GM19397 (cell line): ENCODE measurements around the gene KIF1A.

ENCODE experiments used
- ATAC-seq: cut with Tn5 transposase; IDR thresholded peaks from one replicate; pipeline ENCODE4 v1.9.1; 2021; ENCODE audit warnings: mild to moderate bottlenecking, moderate library complexity; ENCODE audit not compliant: unreplicated experiment

The KIF1A gene

DNA sequence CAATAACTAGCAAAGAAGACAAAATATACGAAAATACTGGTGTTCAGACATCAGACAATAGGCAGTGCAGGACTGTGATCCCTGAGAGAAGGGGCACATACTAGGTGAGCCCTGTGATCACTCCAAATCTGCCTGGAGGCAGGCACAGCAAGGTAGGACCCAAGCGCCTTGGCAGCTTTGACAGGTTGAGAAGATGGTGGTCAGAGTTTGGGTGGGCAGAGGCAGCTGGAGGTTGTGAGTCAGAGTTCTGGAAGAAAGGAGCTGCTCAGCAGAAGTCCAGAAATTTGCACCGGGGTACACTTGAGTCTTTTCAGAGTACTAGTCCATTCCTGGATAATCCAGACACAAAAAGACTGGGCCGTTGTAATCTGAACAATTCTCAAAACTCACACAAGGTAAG is 14.0 kb downstream of the KIF1A start:
- ATAC-seq, result no peak

DNA sequence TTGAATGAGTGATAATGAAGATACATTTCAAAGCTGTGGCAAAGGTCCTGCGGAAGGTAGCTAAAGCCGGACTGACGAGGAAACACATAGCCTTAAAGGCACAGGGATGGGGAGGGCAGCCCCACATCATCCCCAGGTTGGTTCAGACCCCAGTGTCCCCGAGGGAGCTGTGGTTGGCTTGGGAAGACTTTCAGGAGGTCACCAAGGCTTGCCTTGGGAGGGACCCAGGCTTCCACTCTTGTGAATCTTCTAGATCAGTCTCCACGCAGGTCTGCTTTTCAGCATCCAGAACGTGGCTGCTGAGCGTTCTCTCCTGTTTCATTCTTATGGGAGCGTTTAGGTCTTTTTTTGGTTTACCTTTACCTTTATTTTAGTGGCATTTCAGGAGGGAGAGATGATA is 16.8 kb downstream of the KIF1A start:
- no peak for ATAC-seq

DNA sequence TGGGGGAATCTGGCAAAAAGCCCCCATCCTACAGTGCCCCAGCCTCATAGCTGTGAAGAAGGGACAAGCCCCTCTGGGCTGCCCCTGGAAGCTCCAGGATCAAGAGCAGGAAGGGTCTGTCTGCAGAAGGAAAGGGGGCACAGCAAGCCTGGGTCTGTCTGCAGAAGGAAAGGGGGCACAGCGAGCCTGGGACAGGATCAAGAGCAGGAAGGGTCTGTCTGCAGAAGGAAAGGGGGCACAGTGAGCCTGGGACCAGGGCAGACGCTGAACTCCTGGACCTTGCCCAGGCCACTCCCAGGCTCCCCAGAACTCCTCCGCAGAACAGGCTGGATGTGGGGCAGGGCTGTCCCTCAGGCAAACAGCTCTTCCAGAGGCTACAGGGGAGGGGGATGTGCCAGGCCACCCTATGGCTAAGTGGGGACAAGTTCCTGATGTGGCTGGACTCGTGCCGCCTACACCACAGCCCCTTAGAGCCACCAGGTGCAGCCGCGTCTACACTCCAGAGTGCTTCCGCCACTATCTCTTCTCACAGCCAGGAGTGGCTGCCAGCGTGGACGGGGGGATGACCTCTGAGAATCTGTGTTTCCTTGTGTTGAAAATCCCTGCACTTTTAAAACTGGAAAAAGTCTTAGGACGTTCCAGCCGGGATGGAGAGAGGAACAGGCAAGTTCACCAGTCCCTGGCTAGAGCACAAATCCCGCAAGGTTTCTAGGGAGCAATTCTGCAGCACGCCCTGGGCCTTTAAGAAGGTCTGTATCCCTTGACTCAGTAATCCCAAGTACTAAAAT is 20.8 kb downstream of the KIF1A start:
- no peak for ATAC-seq

DNA sequence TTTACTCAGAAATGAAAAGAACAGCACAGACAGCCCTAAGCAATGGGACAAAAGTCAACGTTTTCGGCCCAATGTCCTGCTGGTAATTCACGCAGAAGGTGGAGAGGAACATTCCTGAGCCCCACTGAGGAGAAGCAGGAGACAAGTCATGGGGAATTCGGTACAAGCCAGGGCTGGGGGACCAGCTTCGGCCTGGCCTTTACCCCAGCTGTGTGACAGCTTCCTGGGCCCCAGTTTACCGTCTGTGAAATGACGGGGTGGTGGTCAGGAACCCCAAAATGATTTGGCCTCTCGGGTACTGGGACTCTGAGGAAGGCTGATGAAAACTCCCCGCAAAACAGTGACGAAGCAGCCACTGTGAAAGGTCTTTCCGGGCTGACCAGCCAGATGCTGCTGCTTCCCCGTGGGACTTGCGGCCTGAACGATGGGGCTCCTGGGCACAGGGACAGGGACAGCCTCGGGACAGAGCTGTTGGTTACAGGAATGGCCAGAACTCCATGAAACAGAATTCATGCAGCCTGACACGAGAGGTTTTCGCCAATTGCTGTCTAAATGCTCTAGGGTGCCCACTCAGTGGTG is 21.6 kb downstream of the KIF1A start:
- no peak for ATAC-seq

DNA sequence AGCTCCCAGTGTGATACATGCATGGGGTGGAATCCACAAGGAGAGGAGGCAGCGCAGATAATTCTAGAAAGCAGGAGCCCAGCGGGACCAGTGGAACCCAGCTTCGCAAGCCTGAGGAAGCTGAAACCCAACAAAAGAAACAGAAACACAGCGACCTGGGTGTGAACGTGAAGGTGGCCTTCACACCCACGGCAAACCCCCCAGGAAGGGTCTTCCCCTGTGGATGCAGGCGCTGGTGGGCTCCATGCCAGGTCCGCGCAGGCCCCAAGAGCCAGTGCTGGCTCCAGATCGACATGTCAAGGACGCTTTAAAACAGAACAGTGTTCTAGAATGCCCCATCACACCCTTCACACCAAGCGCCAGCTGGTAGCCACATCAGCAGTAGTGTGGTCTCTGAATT is 22.1 kb downstream of the KIF1A start:
- no peak for ATAC-seq

DNA sequence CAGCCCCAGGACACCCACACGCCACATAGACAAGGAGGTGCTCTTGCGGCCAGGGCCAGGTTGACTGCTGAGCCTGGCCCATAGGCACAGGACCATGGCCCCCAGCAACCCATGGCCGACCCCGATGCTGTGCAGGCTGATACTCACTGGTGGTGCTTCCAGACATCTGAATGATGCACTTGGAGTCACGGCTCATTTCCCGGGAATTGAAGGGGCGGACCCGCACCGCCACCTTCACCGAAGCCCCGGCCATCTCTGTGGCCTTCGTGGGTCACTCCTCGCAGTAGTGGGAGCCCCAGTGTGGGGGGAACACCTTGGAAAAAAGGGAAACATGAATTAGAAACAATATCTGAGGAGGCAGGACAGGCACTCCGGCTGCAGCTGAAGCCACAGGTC is 22.5 kb downstream of the KIF1A start:
- no peak for ATAC-seq

DNA sequence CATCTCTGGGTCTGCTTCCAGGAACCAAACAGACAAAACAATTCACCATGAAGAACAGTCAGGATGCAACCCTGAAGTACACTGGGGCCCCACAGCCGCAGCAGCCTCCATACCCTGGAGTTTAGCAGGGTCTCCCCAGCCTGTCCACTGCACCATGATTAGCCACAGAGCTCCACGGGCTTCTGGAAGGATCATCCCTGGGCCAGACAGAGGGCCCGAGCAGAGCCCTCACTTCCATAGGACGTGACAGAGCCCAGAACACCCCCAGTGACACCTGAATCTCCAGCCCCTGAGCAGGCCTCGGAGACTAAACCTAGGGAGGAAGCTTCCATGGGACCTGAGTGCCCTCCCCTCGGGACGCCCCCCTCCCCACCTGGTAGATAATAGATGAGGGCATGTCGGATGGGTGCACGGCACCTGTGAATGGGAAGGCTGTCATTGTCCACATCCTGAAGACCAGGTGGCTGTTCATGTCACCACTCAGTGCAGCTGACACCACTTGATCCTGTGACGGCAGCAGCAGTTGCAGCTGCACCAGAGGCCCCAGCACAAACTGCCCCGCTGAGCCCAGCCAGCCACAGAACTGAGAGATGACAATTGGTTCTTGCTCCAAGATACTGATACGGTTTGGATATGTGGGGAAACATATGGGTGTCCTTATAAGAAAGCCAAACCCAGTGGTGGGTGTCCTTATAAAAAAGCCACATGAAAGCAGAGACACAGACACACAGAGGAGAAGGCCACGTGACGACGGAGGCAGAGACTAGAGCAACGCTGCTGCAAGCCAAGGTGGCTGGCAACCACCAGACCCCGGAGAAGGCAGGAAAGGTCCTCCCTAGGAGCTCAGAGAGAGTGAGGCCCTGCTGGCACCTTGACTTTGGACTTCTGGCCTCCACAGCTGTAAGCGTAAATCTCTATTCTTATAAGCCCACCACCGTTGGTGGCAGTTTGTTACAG is 23.2 kb downstream of the KIF1A start:
- ATAC-seq, result no peak

DNA sequence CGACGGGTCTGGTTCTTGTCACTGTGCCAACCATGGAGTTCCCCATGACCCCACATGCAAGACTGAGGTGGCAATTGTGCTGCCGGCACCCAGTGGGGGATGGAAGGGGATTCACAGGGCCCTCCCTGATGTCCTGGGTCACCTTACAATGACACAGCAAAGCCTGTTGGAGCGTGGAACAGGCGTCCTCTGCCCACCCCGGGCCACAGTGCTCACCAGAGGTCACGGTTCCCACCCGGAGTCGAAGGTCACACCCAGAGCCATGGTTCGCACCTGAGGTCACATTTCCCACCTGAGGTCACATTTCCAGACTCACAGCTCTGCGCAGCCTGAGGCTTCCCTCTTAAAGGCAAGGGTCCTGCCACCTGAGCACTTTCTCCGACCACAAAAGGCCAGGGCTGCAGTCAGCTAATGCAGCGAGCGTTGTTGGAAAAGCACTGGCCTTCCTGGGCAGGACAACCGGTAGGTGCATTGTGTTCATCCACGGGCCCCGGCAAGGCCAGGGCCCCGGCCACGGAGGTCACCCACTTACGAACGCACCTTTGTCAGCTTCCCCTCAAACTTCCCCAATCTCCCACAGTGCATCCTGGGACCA is 24.0 kb downstream of the KIF1A start:
- ATAC-seq, result no peak

DNA sequence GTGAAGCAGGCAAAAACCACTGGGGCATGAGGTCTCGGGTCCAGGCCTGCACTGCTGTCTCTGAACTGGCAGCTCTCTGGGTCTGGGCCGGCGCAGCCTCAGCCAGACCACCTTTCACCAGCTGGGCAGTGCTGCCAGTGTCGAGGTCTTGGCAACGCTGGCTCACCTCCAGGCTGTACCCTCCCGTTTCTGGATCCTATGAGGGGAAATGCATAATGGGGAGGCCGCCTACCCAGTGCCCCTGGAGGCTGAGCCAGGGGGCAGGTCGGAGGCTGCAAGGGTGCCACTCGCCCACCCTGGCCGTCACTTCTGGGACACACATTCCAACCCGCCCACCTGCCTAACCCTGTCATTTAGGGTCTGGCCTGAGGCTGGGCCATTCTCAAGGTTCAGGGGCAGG is 24.6 kb downstream of the KIF1A start:
- no peak for ATAC-seq

DNA sequence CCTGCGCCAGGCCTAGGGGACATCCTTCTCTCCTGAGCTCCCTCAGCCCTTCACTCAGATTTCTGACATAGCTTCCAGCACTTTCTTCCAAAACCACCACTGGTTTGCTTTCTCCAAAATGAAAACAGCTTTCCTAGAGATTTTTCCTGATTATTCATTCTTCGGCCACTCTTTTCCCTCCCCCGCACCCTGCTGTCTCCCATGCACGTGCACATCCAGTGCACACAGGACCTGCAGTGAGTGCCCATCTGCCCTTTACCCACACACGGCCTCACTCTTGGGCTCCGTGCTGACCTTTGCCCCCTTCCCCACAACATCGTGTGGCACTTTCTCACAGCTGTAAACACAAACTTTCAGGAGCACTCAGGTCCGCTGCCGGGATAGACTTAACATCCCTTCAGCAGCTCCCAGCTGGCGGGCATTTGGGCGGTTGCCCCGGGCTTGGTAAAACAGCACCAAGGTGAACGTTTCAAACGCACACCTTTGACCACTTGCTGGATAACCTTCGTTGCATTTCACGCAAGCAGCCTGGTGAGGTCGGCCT is 25.8 kb downstream of the KIF1A start:
- ATAC-seq, result no peak

DNA sequence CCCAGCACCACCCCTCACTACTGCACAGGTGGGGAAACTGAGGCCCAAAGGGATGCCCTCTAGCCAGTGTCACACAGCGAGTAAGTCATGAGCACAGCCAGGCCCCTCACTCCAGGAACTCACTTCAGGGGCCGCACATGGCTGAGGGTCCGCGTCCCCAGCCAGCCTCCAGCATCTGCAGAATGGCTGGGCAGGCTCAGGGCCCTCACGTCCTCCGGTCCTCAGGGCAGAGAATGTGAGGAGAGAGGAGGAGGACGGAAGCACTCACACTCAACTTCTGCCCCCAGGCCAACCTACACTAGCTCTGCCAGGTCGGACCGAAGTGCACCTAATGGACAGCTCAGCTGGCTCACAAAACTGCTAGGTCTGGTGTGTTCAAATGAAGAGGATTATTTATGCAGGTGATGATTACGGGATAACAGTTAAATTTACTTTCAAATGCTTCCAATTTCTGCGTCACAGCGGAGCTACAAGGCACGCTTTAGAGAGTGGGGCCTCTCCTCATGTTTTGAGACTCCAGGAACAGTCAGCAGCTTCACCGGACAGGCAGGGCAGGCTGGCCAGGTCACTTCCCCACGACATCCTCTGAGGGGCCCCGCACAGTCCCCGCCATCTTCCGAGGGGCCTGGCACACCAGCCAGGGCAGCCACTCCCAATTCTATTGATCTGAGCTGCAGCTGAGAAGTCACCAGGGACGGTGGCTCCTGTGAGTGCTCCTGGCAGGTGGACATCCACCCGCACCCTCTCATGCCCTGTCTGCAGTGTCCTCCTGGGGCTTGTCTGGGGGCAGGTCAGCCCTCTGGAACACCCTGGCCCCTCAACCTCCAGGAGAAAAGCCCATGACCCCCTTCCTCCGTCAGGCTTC is 26.5 kb downstream of the KIF1A start:
- no peak for ATAC-seq

DNA sequence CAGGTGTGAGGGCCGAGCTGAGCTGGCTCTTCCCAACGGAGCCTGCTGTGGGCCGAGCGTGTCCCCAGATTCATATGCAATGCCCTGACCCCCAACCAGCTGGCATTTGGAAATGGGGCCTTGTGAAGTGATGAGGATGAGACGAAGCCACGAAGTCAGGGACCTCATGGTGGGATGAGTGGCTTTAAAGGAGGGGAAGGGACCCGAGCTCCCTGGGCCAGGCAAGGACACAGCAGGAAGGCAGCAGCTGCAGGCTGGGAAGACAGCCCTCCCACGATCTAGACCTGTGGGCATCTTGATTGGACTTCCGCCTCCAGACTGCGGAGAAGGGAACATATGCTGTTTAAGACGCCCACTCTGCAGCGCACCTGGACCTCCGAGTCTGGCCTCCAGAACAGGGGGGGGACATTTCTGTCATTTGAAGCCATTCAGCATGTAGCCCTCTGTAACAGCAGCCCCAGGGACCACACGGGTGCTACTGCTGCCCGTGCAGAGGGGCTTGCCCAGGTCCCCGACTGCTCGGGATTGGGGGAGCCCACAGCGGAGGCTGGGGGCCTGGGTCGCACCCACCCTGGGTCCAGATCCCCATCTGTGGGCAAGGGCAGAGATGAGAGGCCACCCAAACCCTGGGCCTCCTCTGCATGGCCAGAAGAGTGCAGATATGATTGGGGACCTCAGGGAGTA is 27.2 kb downstream of the KIF1A start:
- ATAC-seq, result no peak

DNA sequence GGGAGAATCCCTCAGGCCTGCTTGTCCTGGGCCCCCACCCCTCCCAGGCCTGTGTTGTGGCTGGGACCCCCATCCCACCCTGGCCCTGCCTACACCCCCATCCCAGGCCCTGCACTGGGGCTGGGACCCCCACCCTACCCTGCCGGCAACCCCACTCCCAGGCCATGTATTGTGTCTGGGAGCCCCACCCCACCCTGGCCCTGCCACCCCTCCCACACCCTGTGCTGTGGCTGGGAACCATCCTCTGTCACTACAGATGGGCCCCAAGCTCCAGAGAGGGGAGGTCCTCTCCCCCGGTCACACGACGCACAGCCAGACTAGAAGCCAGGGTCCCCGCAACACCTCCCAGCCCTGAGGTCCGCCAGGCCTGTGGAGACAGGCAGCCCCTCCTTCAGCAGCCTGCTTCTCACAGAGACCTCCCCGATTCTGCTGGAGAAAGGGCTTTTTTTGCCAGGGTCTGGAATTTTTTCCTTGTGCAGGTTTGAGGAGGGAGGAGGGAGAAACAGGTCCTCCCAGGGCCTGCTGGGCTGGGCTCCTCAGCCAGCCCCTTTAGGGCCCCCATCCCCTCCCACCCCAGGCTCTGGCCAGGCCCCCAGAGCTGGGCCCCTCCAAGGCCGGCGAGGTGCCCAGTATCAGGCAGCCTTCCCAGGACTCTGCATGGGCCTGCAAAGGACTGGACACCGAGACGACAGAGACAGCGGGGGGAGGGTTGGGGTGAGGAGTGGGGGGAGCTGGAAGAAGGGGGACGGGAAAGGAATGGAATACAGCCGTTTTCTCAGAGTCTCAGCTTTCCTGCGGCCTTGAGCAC is 28.0 kb downstream of the KIF1A start:
- ATAC-seq, result no peak

DNA sequence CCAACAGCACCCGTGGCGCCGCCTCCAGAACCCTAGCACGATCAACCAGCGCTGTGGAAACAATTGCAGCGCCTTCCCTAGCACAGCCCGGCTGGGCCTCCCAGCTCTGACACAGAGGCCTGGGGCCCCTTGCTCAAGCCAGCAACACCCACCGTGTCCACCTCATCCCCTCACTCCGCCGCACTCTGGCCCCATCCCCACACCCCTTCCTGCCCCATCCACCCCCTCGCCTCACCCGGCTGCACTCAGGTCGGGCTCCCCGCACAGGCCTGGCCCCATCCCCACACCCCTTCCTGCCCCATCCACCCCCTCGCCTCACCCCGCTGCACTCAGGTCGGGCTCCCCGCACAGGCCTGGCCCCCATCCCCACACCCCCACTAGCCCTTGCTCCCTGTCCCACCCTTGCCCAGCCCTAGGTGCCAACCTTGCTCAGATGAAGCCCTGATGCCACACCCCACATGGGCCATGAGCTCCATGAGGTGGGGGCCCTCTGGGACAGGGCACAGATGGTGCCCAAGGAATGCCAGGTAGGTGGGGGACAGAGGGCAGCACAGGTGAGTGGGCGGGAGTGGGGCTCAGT is 28.7 kb downstream of the KIF1A start:
- ATAC-seq, result no peak

DNA sequence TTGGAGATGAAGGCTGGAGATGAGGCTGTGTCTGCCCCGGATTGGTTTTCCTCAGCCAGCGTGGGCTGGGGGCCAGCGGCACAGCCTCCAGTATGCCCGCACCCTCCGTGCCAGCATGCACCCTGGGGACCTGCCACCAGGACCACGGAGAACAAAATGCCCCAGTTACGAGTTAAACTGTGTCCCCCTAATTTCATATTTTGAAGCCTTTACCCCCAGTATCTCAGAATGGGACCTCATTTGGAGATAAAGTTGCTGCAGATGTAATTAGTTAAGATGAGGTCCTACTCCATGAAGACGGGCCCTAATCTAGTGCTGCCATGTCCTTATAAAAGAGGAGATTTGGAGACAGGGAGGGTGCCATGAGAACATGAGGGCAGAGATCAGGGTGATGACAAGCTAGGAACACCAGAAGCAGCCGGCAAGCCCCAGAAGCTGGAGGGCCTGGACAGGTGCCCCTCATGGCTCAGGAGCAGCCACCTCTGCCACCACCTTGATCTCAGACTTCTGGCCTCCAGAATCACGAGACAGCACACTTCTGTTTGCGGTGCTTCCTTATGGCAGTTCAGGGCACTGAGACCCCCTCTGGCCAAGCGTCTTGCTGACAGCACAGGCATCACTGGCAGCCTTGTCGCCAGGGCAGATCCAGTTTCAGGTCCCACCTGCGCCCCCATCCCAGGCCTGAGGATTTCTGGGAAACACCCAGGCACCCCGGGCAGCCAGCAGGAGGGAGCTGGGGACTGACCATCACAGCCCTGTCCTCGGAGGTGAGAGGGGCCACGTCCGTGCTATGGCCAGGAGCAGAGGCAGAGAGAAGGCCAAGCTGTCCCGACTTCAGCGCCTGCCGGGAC is 29.4 kb downstream of the KIF1A start:
- no peak for ATAC-seq

DNA sequence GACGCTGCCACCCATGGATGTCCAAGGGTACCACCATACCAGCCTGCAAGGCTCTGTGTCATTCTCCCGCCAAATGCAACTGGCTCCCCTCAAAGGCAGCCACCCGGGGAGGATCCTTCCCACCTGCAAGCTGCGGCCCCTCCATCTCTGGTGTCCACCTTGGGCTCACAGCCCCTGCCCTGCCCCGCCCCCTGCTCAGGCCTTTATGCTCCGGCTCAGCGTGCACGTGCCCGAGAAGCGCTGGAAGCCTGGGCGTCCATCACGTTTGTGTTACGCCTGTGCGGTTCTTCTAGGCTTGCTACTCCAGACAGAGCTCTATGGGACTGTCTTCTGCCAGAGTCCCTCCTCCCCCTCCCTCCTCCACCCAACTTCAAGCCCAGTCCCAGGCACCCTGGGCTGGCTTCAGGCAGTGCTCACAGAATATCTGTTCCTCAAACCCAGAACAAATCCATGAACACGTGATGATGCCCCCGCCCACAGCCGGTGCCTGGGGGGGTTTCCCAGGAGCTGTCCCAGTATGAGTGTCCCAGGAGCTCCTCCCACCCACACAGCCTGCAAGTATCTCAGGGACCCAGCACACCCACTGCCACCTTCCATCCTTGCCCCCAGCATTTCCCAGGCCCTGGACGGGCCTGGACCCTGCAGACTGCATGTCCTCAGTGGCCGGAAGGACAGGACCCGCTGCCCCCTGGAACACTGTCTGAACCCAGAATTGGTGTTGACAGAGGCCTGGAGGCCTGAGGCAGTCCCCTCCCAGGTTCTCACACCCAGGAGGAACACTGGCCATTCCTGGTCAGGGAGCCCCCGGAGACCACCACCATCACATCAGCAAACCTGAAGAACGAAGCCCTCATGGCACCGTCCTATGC is 30.3 kb downstream of the KIF1A start:
- no peak for ATAC-seq
